Stimulated activated CD8-positive, alpha-beta memory T cell treated with anti-CD3 and anti-CD28 coated beads, Interleukin-2, amount 100 ng/mL, for 1 hour (primary cell): ENCODE results near the gene RYR2.

Source experiments
- DNase-seq, 2 donors: peaks; one replicate each; pipeline ENCODE4 v3.0.0-alpha.2; 2020; ENCODE audit warnings: low read depth in 2 of 2

Gene RYR2

DNA sequence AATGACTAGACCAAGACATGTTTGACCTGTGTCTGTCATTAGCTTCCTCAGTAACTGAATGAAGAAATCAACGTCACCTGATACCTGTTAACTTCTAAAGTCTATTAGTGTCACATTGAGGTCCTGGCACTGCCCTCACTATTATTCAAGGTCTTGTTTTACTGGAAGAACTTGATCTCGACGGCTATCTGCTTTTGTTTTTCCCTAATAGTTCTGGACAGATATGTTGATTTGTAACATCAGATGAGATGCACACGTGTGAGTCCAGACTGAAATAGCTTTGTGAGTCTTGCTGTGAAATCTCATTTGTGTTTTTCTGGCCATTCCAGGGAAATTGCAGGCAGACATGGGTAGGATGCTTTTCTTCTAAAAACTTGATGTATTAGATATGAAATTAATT is 159.2 kb downstream of the RYR2 start:
- no peak for DNase-seq

DNA sequence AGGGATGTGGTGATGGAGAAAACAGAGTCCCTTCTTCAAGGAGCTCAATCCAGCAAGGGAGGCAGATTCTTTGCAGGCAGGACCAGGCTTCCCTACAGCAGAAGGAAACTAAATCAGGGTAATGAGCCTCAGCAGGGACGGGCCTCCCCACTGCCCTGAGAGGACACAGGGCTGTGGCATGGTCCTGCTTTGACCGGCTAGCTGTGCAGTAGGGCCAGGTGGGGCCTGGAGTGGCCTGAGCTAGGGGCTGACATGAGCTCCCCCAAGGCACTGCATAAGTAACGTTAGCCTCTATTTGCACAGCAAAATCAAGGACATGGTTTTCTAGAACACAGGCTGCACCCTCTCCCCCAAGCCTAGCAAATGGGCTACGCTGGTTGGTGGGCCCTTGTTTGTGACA is 162.9 kb downstream of the RYR2 start:
- DNase-seq, result no peak

DNA sequence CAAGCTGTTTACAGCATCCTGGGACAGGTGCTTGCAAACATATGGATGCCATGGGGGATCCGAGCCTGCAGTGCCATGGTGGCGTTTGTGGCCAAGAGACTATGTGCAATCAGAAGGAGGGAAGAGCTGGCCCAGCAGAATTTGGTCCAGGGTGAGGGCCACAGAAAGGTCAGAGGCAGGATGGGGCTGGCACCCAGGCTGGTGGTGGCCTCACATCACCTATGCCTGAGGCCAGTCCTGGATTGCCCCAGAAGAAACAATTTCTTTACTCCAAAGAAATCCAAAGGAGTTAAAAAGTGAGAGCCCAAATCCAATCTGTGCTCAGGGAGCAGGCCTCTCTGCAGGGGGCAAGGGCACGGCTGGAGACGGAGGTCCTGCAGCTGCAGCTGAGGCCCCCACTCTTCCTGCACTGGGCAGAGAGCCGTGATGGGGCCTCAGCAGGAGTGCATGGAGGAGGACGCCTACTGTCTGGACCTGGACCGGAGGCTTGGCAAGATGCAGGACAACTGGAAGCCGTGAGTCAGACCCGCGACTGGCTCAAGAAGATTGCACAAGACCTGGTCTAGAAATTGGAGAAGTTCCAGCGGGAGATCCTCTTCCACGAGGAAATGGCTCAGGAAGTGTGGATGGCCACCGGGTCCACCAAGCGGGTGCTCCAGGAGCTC is 163.5 kb downstream of the RYR2 start:
- DNase-seq, result no peak

GRCh38 chr1:237206065-237206414 is 164.1 kb downstream of the RYR2 start:
- no peak for DNase-seq

DNA sequence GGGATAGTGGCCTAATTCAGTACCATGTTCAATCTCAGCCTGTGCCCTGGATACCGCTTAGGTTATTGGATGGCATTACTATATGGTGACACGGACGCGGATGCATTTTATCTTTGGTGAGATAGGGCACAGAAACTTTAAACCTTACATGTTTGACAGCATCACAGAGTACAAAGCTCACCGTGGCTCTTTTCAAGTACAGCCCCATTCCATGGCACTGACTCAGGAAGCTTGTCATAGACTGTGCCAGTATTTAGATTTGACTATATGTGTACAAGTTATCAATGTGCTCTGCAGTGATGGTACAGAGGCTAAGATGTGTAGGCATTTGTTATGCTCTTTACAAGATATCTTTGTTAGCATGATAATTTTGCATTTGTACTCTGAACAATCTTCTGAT is 169.0 kb downstream of the RYR2 start:
- DNase-seq, result no peak

- DNase-seq, result no peak
Observed at GRCh38 chr1:237211540-237211939, 169.6 kb downstream of the RYR2 start.

DNA sequence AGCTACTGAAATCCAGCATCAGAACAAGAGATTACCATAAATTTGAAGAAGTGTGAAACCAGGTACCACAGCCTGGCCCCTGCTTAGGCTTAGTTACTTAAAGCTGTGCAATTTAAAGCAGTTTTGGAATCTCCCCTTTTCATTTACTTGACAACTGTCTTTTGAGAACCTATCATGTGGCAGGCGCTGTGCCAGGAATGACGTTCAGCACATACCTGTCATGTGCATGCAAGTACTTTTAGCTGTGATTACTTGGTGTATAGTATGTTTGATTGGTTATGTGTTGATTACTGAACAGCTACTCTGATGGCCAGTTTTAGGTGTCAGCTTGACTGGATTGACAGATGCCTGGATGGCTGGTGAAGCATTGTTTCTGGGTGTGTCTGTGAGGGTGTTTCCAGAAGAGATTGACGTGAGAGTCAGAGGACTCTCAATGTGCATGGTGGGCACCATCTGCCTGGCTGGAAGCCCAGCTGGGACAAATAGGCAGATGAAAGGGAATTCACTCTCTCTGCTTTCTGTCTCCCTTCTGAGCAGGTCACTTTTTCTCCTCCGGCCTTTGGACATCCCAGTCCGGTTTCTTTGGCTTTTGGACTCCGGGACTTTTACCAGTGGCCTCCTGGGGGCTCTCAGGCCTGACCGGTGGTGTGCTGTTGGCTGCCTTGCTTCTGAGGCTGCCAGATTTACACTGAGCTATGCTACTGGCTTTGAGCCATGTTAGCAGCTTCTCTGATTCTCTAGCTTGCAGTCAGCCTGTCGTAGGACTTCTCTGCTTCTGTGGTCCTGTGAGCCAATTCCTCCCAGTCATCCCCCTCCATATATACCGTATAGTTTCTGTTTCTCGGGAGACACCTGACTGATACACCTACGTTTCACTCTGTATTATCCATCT is 178.0 kb downstream of the RYR2 start:
- no peak for DNase-seq

DNA sequence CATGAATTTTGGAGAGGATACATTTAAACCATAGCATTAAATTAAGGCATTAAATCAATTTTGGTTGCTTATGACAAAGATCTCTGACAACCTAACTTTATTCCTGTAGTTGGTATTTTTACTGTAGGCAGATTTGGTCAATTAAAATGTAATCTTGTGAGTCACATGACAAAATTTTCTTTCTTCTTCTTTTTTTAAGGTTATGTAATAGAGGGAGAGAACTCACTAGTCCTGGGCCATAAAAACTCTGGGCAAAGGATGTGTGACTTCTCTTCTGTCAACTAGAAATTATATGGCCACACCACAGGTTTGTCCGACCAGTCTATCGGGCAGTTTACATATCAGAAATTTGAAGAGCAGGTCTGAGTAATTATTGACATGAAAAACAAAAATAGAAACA is 181.4 kb downstream of the RYR2 start:
- DNase-seq, result no peak

DNA sequence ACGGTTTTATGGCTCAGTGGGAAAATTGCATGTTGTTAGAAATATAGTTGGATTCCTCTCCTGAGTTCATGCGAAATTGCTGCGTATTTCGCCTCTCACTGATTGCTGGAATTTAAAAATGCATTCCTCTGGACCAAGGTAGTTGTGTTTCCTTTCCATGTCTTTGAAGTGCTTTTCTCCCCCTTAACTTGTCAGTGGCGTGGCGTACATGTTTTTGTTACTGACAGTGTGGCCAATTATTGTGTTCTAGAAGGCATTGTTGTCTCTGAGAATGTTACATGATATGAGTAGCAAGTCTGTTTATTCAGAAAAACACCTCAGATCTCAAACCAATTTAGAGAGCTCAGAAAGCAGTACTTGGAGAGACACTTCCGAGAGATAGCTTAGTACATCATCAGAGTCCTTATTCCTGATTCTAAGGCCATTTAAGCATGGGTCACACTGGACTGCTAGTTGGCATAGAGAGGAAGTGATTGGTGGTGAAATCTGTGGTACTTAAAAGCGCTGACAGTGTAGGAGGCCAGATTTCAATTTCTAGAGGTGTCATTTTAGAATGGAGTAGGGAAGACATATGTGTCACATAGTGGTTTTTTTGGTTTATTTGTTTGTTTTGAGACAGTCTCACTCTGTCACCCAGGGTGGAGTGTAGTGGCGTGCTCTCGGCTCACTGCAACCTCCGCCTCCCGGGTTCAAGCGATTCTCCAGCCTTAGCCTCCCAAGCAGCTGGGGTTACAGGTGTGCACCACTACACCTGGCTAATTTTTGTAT is 184.4 kb downstream of the RYR2 start:
- DNase-seq, result no peak

DNA sequence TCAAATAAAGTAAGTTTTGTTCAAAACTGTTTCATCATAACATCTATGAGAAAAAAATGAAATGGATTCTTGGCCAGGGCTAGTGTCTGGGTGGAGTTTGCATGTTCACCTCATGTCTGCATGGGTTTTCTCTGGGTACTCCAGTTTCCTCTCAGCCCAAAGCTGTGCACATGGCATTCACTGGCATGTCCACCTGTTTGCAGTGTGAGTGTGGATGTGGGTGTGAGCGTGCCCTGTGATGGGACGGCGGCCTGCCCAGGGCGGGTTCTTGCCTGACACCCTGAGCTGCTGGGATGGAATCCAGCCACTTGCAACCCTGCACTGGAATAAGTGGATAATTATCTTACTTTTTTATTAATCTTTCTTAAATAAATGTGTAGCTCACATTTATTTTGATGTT is 185.5 kb downstream of the RYR2 start:
- no peak for DNase-seq

DNA sequence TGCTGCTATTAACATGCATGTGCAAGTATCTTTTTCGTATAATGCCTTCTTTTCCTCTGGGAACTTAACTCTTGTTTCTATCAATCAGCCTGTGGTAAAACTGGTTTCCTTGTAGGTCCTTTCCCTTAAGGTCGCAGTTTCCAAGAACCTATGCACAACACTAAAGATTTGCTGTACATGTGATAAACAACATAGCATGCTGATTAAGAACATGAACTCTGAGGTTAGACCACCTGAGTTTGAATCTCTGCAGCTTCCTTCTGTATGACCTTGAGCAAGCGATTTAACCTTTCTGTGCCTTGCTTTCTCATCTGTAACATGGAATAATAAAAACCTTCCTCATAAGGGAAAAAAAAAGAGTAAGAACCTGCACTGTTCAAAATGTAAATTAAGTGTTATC is 186.4 kb downstream of the RYR2 start:
- DNase-seq, result no peak

DNA sequence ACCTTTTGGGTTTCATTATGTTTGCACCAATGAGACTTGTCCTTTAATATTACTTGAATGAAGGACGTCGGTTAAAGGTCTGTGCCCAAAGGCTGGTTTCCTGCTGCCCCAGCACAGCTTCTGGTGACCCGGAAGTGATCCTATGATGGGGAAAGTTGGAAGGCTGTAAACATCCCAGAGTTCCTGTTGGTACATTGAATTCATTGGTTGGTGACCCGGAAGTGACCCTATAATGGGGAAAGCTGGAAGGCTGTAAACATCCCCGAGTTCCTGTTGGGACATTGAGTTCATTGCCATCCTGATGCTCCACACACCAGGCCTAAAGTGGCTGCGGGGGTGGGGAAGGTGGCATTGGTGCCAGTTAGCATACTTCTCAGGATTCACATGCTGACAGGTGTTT is 187.3 kb downstream of the RYR2 start:
- DNase-seq, result no peak

DNA sequence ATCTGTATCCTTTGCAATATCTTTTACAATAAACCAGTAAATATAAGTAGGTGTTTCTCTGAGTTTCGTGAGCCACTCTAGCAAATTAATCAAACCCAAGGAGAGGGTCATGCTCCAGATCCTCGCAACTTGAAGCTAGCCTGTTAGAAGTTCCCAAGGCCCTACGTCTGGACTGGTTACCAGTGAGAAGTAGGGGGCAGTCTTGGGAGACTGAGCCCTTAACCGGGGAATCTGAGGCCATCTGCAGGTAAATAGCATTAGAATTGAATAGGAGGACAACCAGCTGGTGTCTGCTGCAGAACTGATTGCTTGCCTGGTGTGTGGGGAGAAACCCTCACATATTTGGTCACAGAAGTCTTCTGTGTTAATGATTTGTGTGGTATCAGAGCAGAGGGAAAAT is 190.5 kb downstream of the RYR2 start:
- no peak for DNase-seq

DNA sequence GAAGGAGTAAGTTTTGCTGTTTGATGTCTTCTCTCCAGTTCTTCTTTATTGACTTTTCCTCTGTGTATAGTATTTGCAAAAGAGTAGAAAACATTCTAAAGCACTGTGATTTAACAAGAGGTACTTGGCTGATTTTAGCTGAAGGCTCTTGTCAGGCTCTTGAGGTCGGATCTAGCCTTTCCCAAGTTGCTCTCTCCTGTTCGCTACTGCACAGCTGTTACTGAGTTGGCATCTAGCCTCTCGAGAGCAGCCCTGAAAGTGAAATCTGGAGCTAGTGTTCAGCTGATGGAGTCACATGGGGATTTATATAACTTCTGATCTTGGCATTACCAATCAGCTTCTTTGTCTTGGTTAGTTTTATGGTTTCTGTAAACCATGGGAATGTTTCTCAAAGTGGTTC is 193.1 kb downstream of the RYR2 start:
- DNase-seq, result no peak

GRCh38 chr1:237237721-237238120 is 195.7 kb downstream of the RYR2 start:
- DNase-seq, result no peak

- DNase-seq, result no peak
Observed at GRCh38 chr1:237239248-237239647, 197.3 kb downstream of the RYR2 start.

GRCh38 chr1:237241038-237241437 is 199.1 kb downstream of the RYR2 start:
- DNase-seq, result no peak

DNA sequence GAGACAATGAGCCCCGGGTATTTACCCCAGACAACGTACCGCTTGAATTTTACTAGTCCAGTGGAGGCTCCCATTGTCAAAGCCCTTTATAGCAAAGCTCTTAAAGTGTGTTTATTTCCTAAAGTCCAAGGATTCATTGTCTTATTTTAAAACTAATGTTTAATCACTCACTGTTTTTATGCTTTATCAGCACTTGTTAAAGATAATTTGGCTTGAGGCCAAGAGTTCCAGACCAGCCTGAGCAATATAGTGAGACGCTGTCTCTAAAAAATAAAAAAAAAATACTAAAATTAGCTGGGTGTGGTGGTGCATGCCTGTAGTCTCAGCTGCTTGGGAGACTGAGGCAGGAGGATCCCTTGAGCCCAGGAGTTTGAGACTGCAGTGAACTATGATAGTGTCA is 202.8 kb downstream of the RYR2 start:
- DNase-seq, result no peak

DNA sequence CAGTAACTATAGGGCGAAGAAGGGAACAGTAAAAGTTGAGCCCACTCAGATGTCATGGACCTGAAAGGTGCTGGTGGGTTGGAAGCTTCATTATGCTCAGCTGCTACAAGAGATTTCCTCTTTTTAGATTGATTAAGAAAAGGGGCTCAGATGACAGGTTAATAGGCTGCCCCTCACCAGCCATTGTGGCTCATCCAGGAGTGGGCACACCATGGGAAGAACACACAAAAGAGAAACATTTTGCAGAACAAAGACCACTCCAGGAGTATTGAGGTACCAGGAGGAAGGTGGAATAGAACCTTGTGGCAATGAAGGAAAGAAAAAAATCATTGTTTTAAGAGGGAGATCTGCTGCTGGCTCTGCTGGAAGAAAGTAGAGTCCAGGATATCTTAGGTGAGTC is 205.5 kb downstream of the RYR2 start:
- DNase-seq, result no peak

DNA sequence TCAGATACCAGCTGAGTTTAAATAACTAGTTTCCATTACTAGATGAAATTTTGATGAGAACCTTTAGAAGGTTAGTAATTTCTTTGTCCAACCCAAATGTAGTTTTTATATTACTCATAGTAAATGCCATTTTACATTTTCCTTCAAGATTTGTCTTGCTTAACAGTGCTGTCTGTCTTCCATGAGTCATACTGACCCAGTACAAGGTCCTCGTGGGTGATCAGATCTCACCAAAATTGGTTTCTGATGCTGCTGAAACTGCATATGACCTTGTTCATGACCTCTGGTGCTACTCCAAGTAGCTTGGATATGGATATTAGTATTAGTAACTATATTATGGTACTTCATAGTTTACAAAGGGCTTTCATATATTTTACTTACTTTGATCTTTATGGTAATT is 207.1 kb downstream of the RYR2 start:
- DNase-seq, result no peak

DNA sequence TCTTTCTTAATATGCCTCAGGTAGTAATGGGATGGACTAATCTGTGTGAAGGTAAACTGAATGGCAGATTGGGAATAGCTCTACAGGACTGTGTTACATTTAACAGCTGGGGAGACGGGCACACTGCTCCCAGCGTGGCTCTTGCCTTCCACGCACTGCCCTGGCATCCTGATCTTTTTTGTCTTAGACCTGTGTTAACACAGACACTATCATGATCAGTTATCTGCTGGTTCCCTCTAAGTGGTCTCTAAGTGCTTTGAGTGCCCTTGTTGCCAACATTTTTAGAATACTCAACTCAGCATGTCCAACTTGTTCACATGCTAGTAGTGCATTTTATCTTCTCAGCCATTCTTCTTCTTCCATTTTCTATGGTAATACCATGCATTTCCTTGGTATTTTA is 208.1 kb downstream of the RYR2 start:
- DNase-seq, result no peak

- no peak for DNase-seq
Observed at GRCh38 chr1:237255071-237255470, 213.1 kb downstream of the RYR2 start.

DNA sequence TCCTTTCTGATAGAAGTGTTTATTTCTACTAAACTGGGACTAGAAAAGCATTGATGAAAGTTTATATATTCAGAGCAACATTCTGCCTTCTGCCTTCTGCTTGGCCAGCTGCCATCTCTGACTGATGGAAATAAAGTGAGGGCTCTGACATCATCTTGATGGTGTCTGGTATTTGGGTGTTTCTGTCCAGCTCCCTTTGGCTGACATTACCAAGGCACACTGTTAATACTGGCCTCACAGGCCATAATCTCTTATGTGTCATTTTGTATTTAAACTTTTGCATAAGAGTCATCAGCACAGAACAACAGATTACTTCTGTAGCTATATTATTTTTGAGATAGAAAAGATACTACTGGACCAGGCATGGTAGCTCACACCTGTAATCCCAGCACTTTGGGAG is 216.9 kb downstream of the RYR2 start:
- no peak for DNase-seq
